Measurements from ENCODE around the gene ANKRD26. TPM values are rescaled to one million over a fixed set of nuclear protein-coding genes. Genes with fewer than 3 reads are reported as not detected.

The ANKRD26 gene
- total and polyA plus RNA-seq, 2 experiments from 2014 or later: 7.9 to 23.1 TPM

GRCh38 chr10:27104919-27105318 is 4.6 kb upstream of the ANKRD26 start (continued):
- TF ChIP-seq ETS1 (IDR thresholded peaks at IDR 0.05): no peak

GRCh38 chr10:27100813-27101347 is 586 bp upstream of the ANKRD26 start:
- Histone ChIP-seq H3K27ac (ENCODE audit: low read depth) (no peak overlapping the region), H3K4me3 (peak overlapping the region; percentile 94), H2AFZ (peak overlapping the region; percentile 98), H3F3A (replicated peaks; ENCODE audit: low read depth) (no peaks in the 10 kb centered on the region), H4K20me1 (replicated peaks; ENCODE audit: insufficient read depth) (no peaks in the 10 kb centered on the region), H3K27me3 (ENCODE audit: insufficient read depth) (no peaks in the 10 kb centered on the region), H3K9me2 (ENCODE audit: insufficient read depth) (no peaks in the 10 kb centered on the region), H3K4me2 (peak overlapping the region; percentile 78), H3K36me3 (ENCODE audit: insufficient read depth) (no peaks in the 10 kb centered on the region), H3K4me1 (ENCODE audit: insufficient read depth) (no peaks in the 10 kb centered on the region), H3K79me2 (replicated peaks; ENCODE audit: insufficient read depth) (peaks cover 8% of the 10 kb centered on the region; the same call in 1 of the 2 replicates)
- H3K9me3 Mint-ChIP-seq: no peaks in the 10 kb centered on the region; the same call in 1 of the 3 replicates
- peaks cover 5% of the 10 kb centered on the region for H3K4me1 Mint-ChIP-seq
- H3K36me3 Mint-ChIP-seq (ENCODE audit: low read depth): peaks cover 2% of the 10 kb centered on the region; the same call in 2 of the 3 replicates
- peaks cover 11% of the 10 kb centered on the region for H3K27me3 Mint-ChIP-seq (ENCODE audit: insufficient read depth, low read depth, poor library complexity)
- no peak for DNase-seq (ENCODE audit: low spot score)
- peak overlapping the region; percentile 83 for H3K4me3 Mint-ChIP-seq
- ATAC-seq: peak; percentile 13
- H3K27ac Mint-ChIP-seq: peak overlapping the region; percentile 87; the same call in 1 of the 2 replicates
- TF ChIP-seq ZNF462 (CRISPR knock-in tag; IDR thresholded peaks at IDR 0.05): no peak
- TF ChIP-seq ETS1 (IDR thresholded peaks at IDR 0.05): no peak
- no peak for TF ChIP-seq EZH2phosphoT487 (IDR thresholded peaks at IDR 0.05; ENCODE audit: unreplicated experiment)
- no peak for TF ChIP-seq CREB1 (CRISPR knock-in tag; IDR thresholded peaks at IDR 0.05; ENCODE audit: low read depth)
- TF ChIP-seq STAT1 (IDR thresholded peaks at IDR 0.05; ENCODE audit: unreplicated experiment): no peak
- TF ChIP-seq ZNF114 (CRISPR knock-in tag; IDR thresholded peaks at IDR 0.05): no peak
- TF ChIP-seq CTCF (conservative IDR thresholded peaks at IDR 0.05; ENCODE audit: low read depth in 2 of 2): no peak
- TF ChIP-seq POLR2AphosphoS5 (IDR thresholded peaks at IDR 0.05; ENCODE audit: low read depth): no peak
- no peak for TF ChIP-seq NANOG (IDR thresholded peaks at IDR 0.05; ENCODE audit: borderline replicate concordance)
- no peak for TF ChIP-seq ZNF331 (CRISPR knock-in tag; IDR thresholded peaks at IDR 0.05; ENCODE audit: low read depth)
- TF ChIP-seq EZH2 (IDR thresholded peaks at IDR 0.05; ENCODE audit: low read depth, unreplicated experiment): no peak

All from GM23338 (cell line).